ENCODE results near the gene CACNA1I. TPM values are rescaled to one million over a fixed set of nuclear protein-coding genes. Genes with fewer than 3 reads are reported as not detected.

CACNA1I gene
- total RNA-seq, 2 donors from 2014 or later = 0.27 to 1.4 TPM

DNA sequence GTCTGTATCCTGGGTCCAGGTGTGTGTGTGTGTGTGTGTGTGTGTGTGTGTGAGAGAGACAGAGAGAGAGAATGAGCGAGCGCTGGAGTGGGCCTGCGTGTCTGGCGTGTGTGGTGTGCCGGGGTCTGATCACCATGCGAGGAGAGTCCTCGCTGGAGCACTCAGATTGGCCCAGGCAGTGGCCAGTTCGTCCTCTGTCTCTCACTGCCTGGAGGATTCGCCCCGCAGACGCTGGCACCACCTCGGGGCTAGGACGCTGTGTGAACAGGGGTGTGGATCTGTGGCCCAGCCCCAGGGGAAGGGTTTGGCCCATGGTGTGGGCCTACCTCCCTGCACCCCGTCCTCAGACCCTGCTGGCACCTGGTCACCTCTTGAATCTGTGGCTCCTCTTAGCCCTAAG lies 11.6 kb upstream of the CACNA1I start:
- DNase-seq (ENCODE audit: low spot score in 2 of 2) (no peak), ATAC-seq (no peak)
- Mint-ChIP-seq H3K36me3 (no peaks in the 10 kb centered on the region), H3K9me3 (no peaks in the 10 kb centered on the region), H3K27ac (no peak overlapping the region)

DNA sequence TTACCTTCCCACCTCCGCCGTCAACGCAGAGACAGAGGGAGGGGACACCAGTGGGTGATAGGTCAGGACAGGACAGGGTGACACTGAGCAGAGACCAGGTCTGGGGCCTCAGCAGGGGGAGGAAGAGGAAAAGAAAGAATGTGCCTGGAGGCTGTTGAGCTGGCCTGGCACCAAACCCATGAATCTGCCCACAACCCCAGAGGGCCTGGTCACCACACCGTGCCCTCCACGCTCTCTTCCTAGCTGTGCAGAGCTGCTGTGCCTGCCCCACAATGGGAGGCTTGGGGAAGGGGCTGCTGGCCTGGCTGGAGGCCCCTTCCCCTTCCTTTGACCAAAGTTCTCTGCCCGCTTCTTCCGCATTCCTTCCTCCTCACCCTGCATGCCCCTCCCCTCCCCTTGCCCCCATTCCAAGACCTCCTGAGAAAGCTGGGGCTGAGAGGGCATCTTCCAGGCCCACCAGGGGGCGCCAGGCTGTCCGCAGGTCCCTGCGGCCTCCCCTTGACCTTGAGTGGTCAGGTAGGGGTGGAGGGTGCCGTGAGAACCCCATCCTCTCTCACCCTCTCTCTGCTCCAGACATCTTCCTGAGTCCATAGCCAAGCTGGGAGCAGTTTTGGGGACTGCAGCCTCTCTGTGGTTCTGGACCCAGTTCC lies 11.0 kb upstream of the CACNA1I start:
- no peak for DNase-seq (ENCODE audit: low spot score in 2 of 2)

DNA sequence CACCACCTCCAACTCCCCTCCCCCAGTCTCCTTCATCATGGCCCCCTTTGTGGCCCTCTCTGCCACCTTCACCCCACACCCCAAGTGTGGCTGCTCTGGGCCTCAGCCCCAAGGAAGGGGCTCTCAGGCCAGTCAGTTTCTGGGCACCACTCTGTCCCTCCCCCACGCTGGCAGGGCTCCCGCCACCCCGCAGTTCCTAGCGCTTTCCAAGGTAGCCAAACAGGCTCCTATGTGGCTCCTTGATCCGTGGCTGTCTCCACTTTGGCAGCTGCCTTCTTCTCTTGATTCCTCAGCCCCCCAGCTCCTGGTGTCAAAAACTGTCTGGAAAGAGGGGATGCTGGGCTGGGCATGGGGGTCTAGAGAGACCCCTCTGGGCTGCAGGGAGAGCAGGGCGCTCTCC lies 10.4 kb upstream of the CACNA1I start:
- H3K9me3 Mint-ChIP-seq = no peaks in the 10 kb centered on the region
- no peak overlapping the region for H3K27ac Mint-ChIP-seq
- ATAC-seq (no peak), DNase-seq (ENCODE audit: low spot score in 2 of 2) (no peak)
- H3K36me3 Mint-ChIP-seq = no peaks in the 10 kb centered on the region

More for the DNA sequence above, 11.0 kb upstream of the CACNA1I start:
- Mint-ChIP-seq H3K36me3 (no peaks in the 10 kb centered on the region), H3K27ac (no peak overlapping the region), H3K9me3 (no peaks in the 10 kb centered on the region)
- no peak for ATAC-seq

DNA sequence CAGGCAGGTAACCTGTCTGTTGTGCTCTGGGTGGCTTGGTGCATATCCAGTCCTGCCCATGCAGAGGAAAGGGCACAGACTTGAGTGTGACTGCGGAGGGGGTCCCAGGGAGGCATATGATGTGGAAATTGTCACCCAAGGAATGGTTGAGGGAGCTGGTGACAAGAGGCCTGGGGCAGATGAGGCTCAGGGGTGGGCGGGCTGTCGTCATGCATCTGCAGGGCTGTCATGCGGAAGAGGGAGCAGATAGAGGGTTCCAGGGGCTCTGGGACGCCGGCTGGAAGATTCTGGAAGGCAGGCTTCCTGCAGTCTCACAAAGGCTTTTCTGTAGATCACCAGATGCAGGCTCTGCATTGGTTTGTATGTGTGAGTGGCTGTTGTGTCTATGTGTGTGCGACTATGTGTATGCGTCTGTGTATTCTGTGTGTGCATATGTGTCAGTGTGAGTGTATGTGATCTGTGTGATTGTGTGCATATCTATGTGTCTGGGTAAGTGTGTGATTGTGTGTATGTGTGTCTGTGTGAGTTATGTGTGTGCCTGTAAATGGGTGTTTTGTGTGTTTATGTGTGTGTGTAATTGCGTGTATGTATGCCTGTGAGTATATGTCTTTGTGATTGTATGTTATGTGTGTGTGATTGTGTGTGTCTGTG lies 7.6 kb upstream of the CACNA1I start:
- Mint-ChIP-seq H3K27ac (no peak overlapping the region), H3K36me3 (no peaks in the 10 kb centered on the region), H3K9me3 (peaks cover 8 to 9% of the 10 kb centered on the region in 2 donors)
- DNase-seq (ENCODE audit: low spot score in 2 of 2) (no peak), ATAC-seq (no peak)

DNA sequence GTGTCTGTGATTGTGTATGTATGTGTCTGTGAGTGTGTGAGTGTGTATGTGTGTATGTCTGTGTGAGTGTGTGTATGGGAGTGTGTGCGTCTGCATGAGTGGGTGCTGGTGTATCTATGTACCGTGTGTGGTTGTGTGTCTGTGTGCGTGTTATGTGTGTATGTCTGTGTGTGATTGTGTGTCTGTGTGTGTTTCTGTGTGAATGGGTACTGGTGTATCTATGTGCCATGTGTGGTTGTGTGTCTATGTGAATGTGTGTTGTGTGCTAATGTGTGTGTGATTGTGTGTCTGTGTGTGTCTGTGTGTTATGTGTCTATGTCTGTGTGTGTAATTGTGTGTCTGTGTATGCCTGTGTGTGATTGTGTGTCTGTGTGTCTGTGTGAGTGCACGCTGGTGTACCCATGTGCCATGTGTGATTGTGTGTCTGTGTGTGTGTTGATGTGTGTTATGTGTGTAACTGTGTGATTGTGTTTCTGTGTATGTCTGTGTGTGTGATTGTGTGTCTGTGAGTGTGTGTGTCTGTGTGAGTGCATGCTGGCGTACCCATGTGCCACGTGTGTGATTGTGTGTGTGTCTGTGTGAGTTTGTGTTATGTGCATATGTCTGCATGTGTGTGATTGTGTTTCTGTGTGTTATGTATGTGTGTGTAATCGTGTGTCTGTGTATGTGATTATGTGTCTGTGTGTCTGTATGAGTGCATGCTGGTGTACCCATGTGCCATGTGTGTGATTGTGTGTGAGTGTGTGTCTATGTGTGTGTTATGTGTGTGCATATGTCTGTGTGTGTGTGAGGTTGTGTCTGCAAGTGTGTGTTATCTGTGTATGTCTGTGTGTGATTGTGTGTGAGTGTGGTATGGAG lies 6.8 kb upstream of the CACNA1I start:
- Mint-ChIP-seq H3K27ac (no peak overlapping the region), H3K36me3 (no peaks in the 10 kb centered on the region), H3K9me3 (peaks cover 8 to 9% of the 10 kb centered on the region in 2 donors)
- ATAC-seq (no peak), DNase-seq (ENCODE audit: low spot score in 2 of 2) (no peak)

DNA sequence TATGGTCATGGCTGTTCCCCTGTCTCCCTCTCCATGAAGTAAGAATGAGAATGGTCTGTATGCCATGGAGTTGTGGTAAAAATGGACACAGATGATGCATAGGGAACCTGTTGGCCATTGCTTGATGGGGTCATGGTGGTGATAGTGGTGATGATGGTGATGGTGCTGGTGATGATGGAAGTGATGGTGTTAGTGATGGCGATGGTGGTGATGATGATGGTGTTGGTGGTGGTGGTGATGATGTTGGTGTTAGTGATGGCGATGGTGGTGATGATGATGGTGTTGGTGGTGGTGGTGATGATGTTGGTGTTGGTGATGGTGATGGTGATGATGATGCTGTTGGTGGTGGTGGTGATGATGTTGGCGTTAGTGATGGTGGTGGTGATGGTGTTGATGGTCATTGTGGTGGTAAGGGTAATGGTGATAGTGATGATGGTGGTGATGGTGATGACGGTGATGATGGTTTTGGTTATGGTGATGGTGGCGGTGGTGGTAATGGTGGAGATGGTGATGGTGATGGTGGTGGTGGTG lies 5.1 kb upstream of the CACNA1I start:
- no peaks in the 10 kb centered on the region for H3K36me3 Mint-ChIP-seq
- H3K27ac Mint-ChIP-seq = peak overlapping the region in 1 of 2 donors; percentile 1
- H3K9me3 Mint-ChIP-seq = peaks cover 8 to 9% of the 10 kb centered on the region in 2 donors
- ATAC-seq (no peak), DNase-seq (ENCODE audit: low spot score in 2 of 2) (no peak)

DNA sequence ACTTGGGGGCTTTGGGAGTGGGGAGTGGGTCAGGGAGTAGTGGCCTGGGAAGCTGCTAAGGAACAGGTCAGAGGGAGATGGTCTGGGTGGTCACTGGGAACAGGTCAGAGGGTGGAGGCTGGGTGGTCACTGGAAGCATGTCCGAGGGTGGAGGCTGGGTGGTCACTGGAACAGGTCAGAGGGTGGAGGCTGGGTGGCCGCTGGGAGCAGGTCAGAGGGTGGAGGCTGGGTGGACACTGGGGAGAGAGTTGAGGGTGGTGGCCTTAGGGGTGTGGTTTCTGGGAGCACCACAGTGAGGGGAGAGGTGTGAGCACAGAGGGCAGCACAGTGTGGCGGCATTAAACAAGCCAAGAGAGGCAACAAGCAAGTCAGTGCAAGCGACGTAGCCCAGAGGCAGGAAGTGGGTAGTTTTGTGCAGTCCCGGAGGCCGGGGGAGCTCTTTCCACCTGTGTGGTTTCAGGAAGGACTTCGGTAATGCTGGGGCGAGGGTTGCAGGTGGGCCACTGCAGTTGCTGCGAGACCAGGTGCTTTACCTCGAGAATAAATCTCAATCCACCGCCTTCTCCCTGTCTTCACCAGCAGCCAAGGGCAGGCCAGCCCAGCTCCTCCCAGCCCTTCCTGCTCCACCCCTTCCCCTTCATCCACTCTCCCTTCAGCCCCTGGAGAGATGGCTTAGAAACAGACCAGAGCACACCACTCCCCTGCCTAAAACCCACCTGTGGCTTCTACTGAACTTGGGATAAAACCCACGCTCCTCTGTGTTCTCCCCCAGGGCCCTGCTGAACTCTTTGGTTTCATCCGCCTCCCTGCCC lies 3.2 kb upstream of the CACNA1I start:
- H3K27ac Mint-ChIP-seq = peak overlapping the region; percentile 64 to 69

DNA sequence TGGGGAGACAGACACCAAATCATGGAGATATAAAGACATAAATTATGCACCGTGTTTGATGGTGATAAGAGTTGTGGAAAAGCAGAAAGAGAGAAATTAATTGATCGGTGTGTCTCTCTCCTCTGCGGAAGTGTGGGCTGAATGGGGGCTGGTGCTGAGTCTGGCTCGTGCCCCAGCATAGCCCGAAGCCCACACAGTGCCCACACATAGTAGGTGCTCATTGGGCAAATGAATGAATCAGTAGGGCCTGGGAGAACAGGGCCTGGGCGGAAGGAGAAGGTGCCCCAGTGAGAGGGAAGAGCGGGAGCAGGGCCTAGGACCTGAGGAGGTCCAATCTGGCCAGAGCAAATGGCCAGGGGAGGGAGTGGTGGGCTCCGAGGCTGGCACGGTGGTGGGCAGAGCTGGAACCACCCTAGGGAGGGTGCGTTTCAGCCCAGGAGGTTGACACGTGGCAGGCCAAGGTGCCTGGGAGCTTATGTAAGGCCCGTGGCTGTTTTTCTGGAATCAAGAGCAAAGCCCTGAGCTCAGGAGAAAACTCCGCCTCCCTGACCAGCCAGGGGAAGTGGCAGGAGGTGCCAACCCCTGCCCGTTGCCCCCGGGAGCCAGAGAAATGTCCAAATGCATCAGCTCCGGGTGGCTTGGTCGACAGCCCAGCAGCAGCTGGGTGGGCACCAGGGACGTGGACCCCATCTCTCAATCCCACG lies 2.1 kb upstream of the CACNA1I start:
- H3K36me3 Mint-ChIP-seq = no peaks in the 10 kb centered on the region
- H3K27ac Mint-ChIP-seq = peak overlapping the region; percentile 64 to 69

More for the DNA sequence above, 3.2 kb upstream of the CACNA1I start:
- Mint-ChIP-seq H3K36me3 (no peaks in the 10 kb centered on the region), H3K9me3 (peaks cover 8 to 9% of the 10 kb centered on the region in 2 donors)
- peak; percentile 79 to 89 for ATAC-seq
- peak; percentile 30 to 56 for DNase-seq (ENCODE audit: low spot score in 2 of 2)

DNA sequence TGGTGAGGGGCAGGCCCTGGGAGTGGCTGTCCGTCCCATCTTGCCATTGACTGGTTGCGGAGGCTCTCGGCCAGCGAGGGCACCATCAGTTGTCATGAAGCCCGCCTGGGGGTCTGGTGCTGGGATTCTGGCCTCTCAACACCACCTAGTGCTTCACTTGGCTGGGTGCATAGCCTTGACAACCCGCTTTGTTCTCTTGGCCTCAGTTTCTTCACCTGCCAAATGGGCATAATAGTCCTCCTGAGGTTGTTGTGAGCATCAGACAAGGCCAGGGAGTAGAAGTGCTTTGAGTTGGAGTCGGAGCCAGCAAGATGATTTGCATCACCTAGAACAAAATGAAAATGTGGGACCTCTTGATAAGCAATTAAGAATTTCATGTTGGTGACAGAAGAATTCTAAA lies 1.5 kb upstream of the CACNA1I start:
- Mint-ChIP-seq H3K9me3 (peaks cover 8 to 9% of the 10 kb centered on the region in 2 donors), H3K36me3 (no peaks in the 10 kb centered on the region), H3K27ac (no peak overlapping the region)
- ATAC-seq (no peak), DNase-seq (ENCODE audit: low spot score in 2 of 2) (no peak)

More for the DNA sequence above, 2.1 kb upstream of the CACNA1I start:
- ATAC-seq = no peak
- H3K9me3 Mint-ChIP-seq = peaks cover 8 to 9% of the 10 kb centered on the region in 2 donors
- DNase-seq (ENCODE audit: low spot score in 2 of 2) = no peak

DNA sequence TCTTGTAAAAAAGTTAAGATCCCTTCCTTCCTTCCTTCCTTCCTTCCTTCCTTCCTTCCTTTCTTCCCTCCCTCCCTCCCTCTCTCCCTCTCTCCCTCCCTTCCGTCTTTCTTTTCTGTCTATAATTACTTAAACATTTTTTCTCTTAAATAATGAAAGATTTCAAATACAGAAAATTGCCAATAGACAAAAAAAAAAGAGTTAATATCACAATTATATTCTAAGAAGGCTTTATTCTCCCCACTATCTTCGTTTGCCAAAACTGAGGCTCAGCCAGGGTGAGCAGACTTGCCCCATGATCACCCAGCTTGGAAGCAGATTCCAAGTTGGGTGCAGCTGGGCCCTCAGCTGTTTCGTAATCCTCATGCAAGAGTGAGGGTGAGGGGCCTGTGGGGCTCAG lies 327 bp upstream of the CACNA1I start:
- no peaks in the 10 kb centered on the region for H3K36me3 Mint-ChIP-seq
- no peak overlapping the region for H3K27ac Mint-ChIP-seq
- DNase-seq (ENCODE audit: low spot score in 2 of 2) = no peak
- ATAC-seq = no peak
- H3K9me3 Mint-ChIP-seq = peaks cover 7 to 8% of the 10 kb centered on the region in 2 donors

DNA sequence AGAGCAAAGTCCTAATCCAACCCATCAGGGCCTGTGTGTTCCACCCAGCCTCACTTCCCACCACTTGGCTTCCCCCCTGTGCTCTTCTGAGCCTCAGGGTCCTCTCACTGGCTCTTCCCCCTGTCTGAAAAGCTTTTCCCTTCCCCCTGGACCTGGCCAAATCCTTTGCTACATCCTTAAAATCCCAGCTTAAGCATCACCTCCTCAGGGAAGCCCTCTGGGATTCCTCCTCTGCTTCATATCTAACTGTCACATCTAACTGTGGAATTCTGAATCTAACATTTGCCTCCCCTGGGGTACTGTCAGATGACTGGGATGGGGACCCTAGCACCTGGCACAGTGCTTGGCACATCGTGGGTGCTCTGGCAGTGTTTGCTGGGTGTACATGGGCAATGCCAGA lies 985 bp downstream of the CACNA1I start:
- Mint-ChIP-seq H3K36me3 (no peaks in the 10 kb centered on the region), H3K9me3 (no peaks in the 10 kb centered on the region), H3K27ac (no peak overlapping the region)
- ATAC-seq (no peak), DNase-seq (ENCODE audit: low spot score in 2 of 2) (no peak)

DNA sequence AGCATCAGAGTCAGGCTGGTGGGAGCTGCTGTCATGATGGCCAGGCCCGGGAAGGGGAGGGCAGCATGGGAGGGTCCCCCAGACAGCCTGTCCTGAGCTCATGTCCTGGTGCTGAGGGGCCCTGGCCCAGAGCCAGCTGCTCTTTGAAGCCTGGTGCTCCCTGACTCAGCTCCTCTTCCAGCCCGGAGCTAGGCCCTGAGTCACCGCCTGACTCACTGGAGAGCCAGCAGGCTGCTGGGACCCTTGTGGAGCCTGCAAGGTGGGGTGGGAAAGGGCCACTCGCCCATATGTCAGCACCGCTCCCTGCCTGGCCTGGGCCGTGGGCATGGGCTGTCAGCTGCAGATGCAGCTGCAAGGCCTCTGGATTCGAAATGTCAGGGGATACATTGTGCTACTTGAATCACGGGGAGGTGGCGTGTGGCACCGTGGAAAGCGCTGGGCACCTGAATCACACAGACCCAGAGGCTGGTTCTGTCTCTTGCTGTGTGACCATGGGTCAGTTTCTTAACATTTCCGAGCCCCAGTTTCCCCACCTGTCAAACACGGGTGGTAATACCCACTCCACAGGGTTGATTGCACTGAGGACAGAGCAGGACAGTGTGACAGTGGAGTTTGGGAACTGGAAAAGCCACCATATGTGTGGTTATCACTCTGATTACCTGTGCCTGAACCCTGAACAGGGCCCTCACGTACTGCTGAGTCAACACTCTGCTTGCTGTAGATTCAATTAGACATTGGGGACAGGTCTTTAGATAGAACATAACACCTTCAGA lies 4.4 kb downstream of the CACNA1I start:
- DNase-seq (ENCODE audit: low spot score in 2 of 2) = no peak
- ATAC-seq = peak in 1 of 2 donors; percentile 34
- Mint-ChIP-seq H3K9me3 (no peaks in the 10 kb centered on the region), H3K36me3 (no peaks in the 10 kb centered on the region), H3K27ac (no peak overlapping the region)

DNA sequence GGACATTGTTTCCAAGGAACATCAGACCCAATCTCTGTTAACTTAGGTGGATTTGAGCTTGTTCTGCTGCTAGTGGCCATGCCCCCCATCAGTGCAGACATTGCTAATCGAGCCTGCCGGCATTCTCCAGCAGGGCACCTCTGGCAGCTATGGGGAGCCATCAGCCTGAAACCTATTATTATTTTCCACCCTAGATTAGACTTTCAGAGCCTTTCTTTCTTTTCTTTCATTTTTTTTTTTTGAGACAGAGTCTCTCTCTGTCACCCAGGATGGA lies 4.9 kb downstream of the CACNA1I start:
- no peaks in the 10 kb centered on the region for H3K36me3 Mint-ChIP-seq
- DNase-seq (ENCODE audit: low spot score in 2 of 2) (no peak), ATAC-seq (no peak)
- H3K27ac Mint-ChIP-seq = no peak overlapping the region
- no peaks in the 10 kb centered on the region for H3K9me3 Mint-ChIP-seq

DNA sequence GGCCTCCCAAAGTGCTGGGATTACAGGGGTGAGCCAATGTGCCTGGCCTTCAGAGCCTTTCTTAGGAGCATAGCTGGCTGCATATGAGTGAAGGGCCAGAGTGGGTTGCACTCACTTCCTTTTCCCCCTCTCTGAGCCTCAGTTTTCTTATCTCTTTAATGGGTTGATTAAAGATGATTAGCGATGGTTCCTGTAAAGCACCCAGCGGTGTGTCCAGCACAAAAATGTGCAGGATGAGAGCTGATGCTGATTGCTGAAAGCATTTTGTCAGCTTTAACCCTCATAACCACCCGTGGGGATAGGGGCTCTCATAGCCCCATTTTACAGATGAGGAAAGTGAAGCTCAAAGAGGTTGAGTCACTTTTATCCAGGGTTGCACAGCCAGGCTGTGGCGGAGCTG lies 5.5 kb downstream of the CACNA1I start:
- DNase-seq (ENCODE audit: low spot score in 2 of 2) (no peak), ATAC-seq (no peak)
- Mint-ChIP-seq H3K36me3 (no peaks in the 10 kb centered on the region), H3K9me3 (no peaks in the 10 kb centered on the region), H3K27ac (no peak overlapping the region)

DNA sequence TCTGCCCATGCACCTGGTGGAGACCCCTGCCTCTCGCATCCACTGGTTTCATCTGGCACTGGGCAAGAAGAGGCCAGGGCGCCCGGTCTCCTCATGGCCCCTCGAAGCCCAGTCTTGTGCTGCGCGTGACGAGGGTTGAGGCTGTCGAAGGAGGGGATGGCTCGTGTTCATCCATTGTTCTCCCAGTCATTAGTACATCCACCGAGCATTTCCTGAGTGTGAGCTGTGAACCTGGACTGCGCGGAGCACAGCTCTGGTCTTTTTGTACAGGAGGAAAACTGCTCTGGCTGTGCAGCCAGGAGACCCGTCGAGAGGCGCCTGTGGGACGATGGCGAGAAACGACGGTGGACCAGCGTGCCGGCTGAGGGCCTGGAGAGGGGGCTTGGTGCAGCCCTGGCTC lies 6.8 kb downstream of the CACNA1I start:
- no peak overlapping the region for H3K27ac Mint-ChIP-seq
- no peaks in the 10 kb centered on the region for H3K36me3 Mint-ChIP-seq
- no peaks in the 10 kb centered on the region for H3K9me3 Mint-ChIP-seq
- DNase-seq (ENCODE audit: low spot score in 2 of 2) = no peak
- ATAC-seq = no peak

Measured in activated naive CD4-positive, alpha-beta T cell treated with anti-CD3 and anti-CD28 coated beads, Interleukin-2, amount 50 U/mL, for 72 hours (primary cell).